Smooth muscle cell (in vitro differentiated cells): ENCODE measurements around the gene ZCWPW2. TPM values are rescaled to one million over a fixed set of nuclear protein-coding genes. Genes with fewer than 3 reads are reported as not detected.

ENCODE experiments used
- DNase-seq: peaks from one replicate; lab custom pipeline; 2025; ENCODE audit not compliant: unreplicated experiment; lab: John Stamatoyannopoulos, UW
- H2AFZ ChIP-seq: fragments of 200-600 bp; sonication (generic); 2 replicates; pipeline ENCODE4 v1.6.0; 2016; ENCODE audit warnings: antibody characterized with exemption, low read depth, mild to moderate bottlenecking
- H3F3A ChIP-seq: fragments of 200-600 bp; sonication (generic); 2 replicates; pipeline ENCODE4 v1.6.0; 2017; ENCODE audit warnings: antibody characterized with exemption, low read depth
- H3K27ac ChIP-seq: fragments of 200-600 bp; sonication (generic); 2 replicates; pipeline ENCODE4 v1.5.1; 2016; ENCODE audit warnings: low read depth, mild to moderate bottlenecking
- H3K27me3 ChIP-seq: fragments of 200-600 bp; sonication (generic); 2 replicates; pipeline ENCODE4 v1.6.1; 2016; ENCODE audit warnings: low read depth, mild to moderate bottlenecking
- H3K36me3 ChIP-seq: fragments of 200-600 bp; sonication (generic); 2 replicates; pipeline ENCODE4 v1.5.1; 2016; ENCODE audit warnings: low read depth
- H3K4me1 ChIP-seq: fragments of 200-600 bp; sonication (generic); 2 replicates; pipeline ENCODE4 v1.5.1; 2016; ENCODE audit warnings: low read depth
- H3K4me2 ChIP-seq: fragments of 200-600 bp; sonication (generic); 2 replicates; pipeline ENCODE4 v1.6.0; 2016; ENCODE audit warnings: mild to moderate bottlenecking
- H3K4me3 ChIP-seq: fragments of 200-600 bp; sonication (generic); 2 replicates; pipeline ENCODE4 v1.5.1; 2016; ENCODE audit warnings: mild to moderate bottlenecking
- H3K79me2 ChIP-seq: fragments of 200-600 bp; sonication (generic); 2 replicates; pipeline ENCODE4 v1.6.0; 2016; ENCODE audit warnings: low read depth, mild to moderate bottlenecking
- H3K9ac ChIP-seq: fragments of 200-600 bp; sonication (generic); 2 replicates; pipeline ENCODE4 v1.6.0; 2016; ENCODE audit warnings: low read depth
- H3K9me3 ChIP-seq: fragments of 200-600 bp; sonication (generic); replicated peaks from 2 replicates; pipeline ENCODE4 v1.5.1; 2016; ENCODE audit warnings: low read depth
- H4K20me1 ChIP-seq: fragments of 200-600 bp; sonication (generic); 2 replicates; pipeline ENCODE4 v1.6.0; 2016; ENCODE audit warnings: low read depth
- CTCF ChIP-seq: fragments of 200-600 bp; sonication (generic); IDR thresholded peaks from 2 replicates; pipeline ENCODE4 v1.5.1; 2017; ENCODE audit warnings: borderline replicate concordance, mild to moderate bottlenecking, antibody characterized with exemption; ENCODE audit not compliant: insufficient read depth, poor library complexity, severe bottlenecking
- WGBS: methylation state at CpG from one replicate; pipeline ENCODE4 v1.1.7; 2016; ENCODE audit warnings: low lambda C conversion rate; 5-methylcytosine and 5-hydroxymethylcytosine counted together
- polyA plus RNA-seq: library from polyadenylated mRNA; unstranded; fragments of >200 nt; fragmentation: Nextera tagmentation; extraction: Ambion mirVana; gene quantifications from 2 replicates; pipeline ENCODE4 v1.2.1, GENCODE V29; 2016
- total RNA-seq: library from RNA; depleted of rRNA; stranded (reverse); fragments of >200 nt; gene quantifications from 2 replicates; pipeline ENCODE4 v1.2.3, GENCODE V29; 2014

Gene ZCWPW2
- total and polyA plus RNA-seq, 2 experiments from 2014 or later = 2.2 to 7.0 TPM

GRCh38 chr3:28349469-28350000 is 1.0 kb downstream of the ZCWPW2 start:
- WGBS = 28% methylated on average over 13 of the region's 13 CpGs
- peak overlapping the region; percentile 86 for H3K4me3 ChIP-seq
- peaks cover 10% of the 10 kb centered on the region for H3K4me1 ChIP-seq
- H3K27me3 ChIP-seq = no peaks in the 10 kb centered on the region
- H3K9ac ChIP-seq = peak overlapping the region; percentile 99
- H3K27ac ChIP-seq = peak overlapping the region; percentile 100
- H2AFZ ChIP-seq = peak overlapping the region; percentile 40
- peaks cover 6% of the 10 kb centered on the region for H3K36me3 ChIP-seq
- H3K79me2 ChIP-seq = peaks cover 50% of the 10 kb centered on the region
- H3F3A ChIP-seq = no peaks in the 10 kb centered on the region
- peaks cover 5% of the 10 kb centered on the region for H3K9me3 ChIP-seq
- H3K4me2 ChIP-seq = peak overlapping the region; percentile 86
- TF ChIP-seq CTCF = no peak
- no peak for DNase-seq
- H4K20me1 ChIP-seq = peaks cover 6% of the 10 kb centered on the region

GRCh38 chr3:28376424-28376823 is 27.9 kb downstream of the ZCWPW2 start:
- DNase-seq = no peak
- H3K27ac ChIP-seq = peak overlapping the region; percentile 46
- peak overlapping the region; percentile 3 for H3K4me2 ChIP-seq
- H3K4me1 ChIP-seq = no peaks in the 10 kb centered on the region
- H3K79me2 ChIP-seq = no peaks in the 10 kb centered on the region
- no peaks in the 10 kb centered on the region for H3K27me3 ChIP-seq
- no peak overlapping the region for H3K9ac ChIP-seq
- H3F3A ChIP-seq = no peaks in the 10 kb centered on the region
- TF ChIP-seq CTCF = no peak
- H4K20me1 ChIP-seq = no peaks in the 10 kb centered on the region
- no peak overlapping the region for H2AFZ ChIP-seq
- no peaks in the 10 kb centered on the region for H3K36me3 ChIP-seq
- WGBS = 63% methylated on average over 4 of the region's 4 CpGs
- H3K4me3 ChIP-seq = no peak overlapping the region
- H3K9me3 ChIP-seq = no peaks in the 10 kb centered on the region

GRCh38 chr3:28386049-28386448 is 37.5 kb downstream of the ZCWPW2 start:
- WGBS = 91% methylated on average over 5 of the region's 5 CpGs
- H3F3A ChIP-seq = no peaks in the 10 kb centered on the region

More at GRCh38 chr3:28386049-28386448, 37.5 kb downstream of the ZCWPW2 start:
- Histone ChIP-seq H3K4me2 (no peak overlapping the region), H4K20me1 (no peaks in the 10 kb centered on the region), H3K79me2 (no peaks in the 10 kb centered on the region), H3K27ac (no peak overlapping the region), H3K4me3 (no peak overlapping the region), H3K9me3 (no peaks in the 10 kb centered on the region), H2AFZ (no peak overlapping the region), H3K4me1 (no peaks in the 10 kb centered on the region), H3K27me3 (no peaks in the 10 kb centered on the region), H3K36me3 (no peaks in the 10 kb centered on the region), H3K9ac (no peak overlapping the region)
- no peak for TF ChIP-seq CTCF
- no peak for DNase-seq
